PC-9 (cell line): ENCODE measurements around the gene ARHGAP10. TPM values are rescaled to one million over a fixed set of nuclear protein-coding genes. Genes with fewer than 3 reads are reported as not detected.

Experiments
- BruUV-seq: library from RNA; stranded (reverse); fragments of 400-500 nt; replicated peaks from 2 replicates; lab custom pipeline; 2021; lab: Mats Ljungman, UMichigan
- CTCF ChIA-PET: fragments of 300-600 bp; sonication (Branson Sonifier 250); formaldehyde crosslinking; loops from one replicate; lab custom pipeline; 2022; ENCODE audit warnings: antibody characterized with exemption; lab: Charles Lee
- POLR2A ChIA-PET: fragments of 300-600 bp; sonication (Branson Sonifier 250); formaldehyde crosslinking; loops from one replicate; lab custom pipeline; 2022; ENCODE audit warnings: antibody characterized with exemption; ENCODE audit not compliant: unreplicated experiment; lab: Charles Lee
- DNase-seq, 2 experiments: peaks; one replicate each; pipeline versions ENCODE4 v3.0.0 to v3.0.0-alpha.2; 2015 to 2022; ENCODE audit warnings: mixed read lengths in 1 of 2
- H2AFZ ChIP-seq: fragments of 200-600 bp; sonication (generic); 2 replicates; pipeline ENCODE4 v1.8.1; 2017; ENCODE audit warnings: antibody characterized with exemption
- H3F3A ChIP-seq: fragments of 200-600 bp; sonication (generic); 2 replicates; pipeline ENCODE4 v1.8.1; 2017; ENCODE audit warnings: antibody characterized with exemption, mild to moderate bottlenecking, low read depth; ENCODE audit not compliant: insufficient read depth
- H3K27ac ChIP-seq: fragments of 200-600 bp; sonication (generic); 2 replicates; pipeline ENCODE4 v1.6.1; 2016; ENCODE audit warnings: mixed run types
- H3K27me3 ChIP-seq: fragments of 200-600 bp; sonication (generic); 2 replicates; pipeline ENCODE4 v1.6.1; 2016; ENCODE audit warnings: low read depth, mixed run types; ENCODE audit not compliant: insufficient read depth
- H3K36me3 ChIP-seq: fragments of 200-600 bp; sonication (generic); 2 replicates; pipeline ENCODE4 v1.6.1; 2016; ENCODE audit warnings: low read depth, mixed run types
- H3K4me1 ChIP-seq: fragments of 200-600 bp; sonication (generic); replicated peaks from 2 replicates; pipeline ENCODE4 v1.6.1; 2016; ENCODE audit warnings: mixed run types; ENCODE audit not compliant: insufficient read depth
- H3K4me2 ChIP-seq: fragments of 200-600 bp; sonication (generic); 2 replicates; pipeline ENCODE4 v1.6.1; 2017; ENCODE audit warnings: mixed run types
- H3K4me3 ChIP-seq: fragments of 200-600 bp; sonication (generic); 2 replicates; pipeline ENCODE4 v1.6.1; 2016; ENCODE audit warnings: mixed run types
- H3K79me2 ChIP-seq: fragments of 200-600 bp; sonication (generic); 2 replicates; pipeline ENCODE4 v1.6.1; 2017; ENCODE audit warnings: low read depth, mixed run types
- H3K9me2 ChIP-seq: fragments of 200-600 bp; sonication (generic); 2 replicates; pipeline ENCODE4 v1.8.1; 2017; ENCODE audit warnings: mild to moderate bottlenecking; ENCODE audit not compliant: insufficient read depth
- H3K9me3 ChIP-seq: fragments of 200-600 bp; sonication (generic); 2 replicates; pipeline ENCODE4 v1.8.1; 2016; ENCODE audit warnings: low read depth; ENCODE audit not compliant: insufficient read depth
- H4K20me1 ChIP-seq: fragments of 200-600 bp; sonication (generic); 2 replicates; pipeline ENCODE4 v1.8.1; 2017; ENCODE audit not compliant: insufficient read depth
- CTCF ChIP-seq: fragments of 200-600 bp; sonication (generic); conservative IDR thresholded peaks from 2 replicates; pipeline ENCODE4 v1.6.1; 2017; ENCODE audit warnings: mixed run types, antibody characterized with exemption, mild to moderate bottlenecking, moderate library complexity
- EZH2 ChIP-seq: fragments of 200-600 bp; sonication (generic); IDR thresholded peaks from 2 replicates; pipeline ENCODE4 v1.8.0; 2017; ENCODE audit warnings: antibody characterized with exemption, low read depth
- intact Hi-C: fragments of 100-400 bp; cut with micrococcal nuclease; formaldehyde crosslinking; loops from one replicate; pipeline ENCODE4 v1.10.0; 2022; ENCODE audit not compliant: unreplicated experiment
- total RNA-seq: library from RNA; stranded (reverse); gene quantifications from 2 replicates; pipeline ENCODE4 v1.2.3, GENCODE V29; 2021

The ARHGAP10 gene
- total RNA-seq, 1 experiment from 2014 or later: 27.5 TPM

GRCh38 chr4:147717878-147718277 lies 14.0 kb upstream of the ARHGAP10 start:
- Histone ChIP-seq H3K4me1 (peaks cover 21% of the 10 kb centered on the region), H4K20me1 (no peaks in the 10 kb centered on the region), H3K27me3 (no peaks in the 10 kb centered on the region), H3K4me3 (no peak overlapping the region), H3K4me2 (no peak overlapping the region), H3K36me3 (no peaks in the 10 kb centered on the region), H3F3A (peaks cover 9% of the 10 kb centered on the region), H3K9me2 (no peaks in the 10 kb centered on the region), H3K27ac (no peak overlapping the region), H3K9me3 (no peaks in the 10 kb centered on the region), H3K79me2 (no peaks in the 10 kb centered on the region), H2AFZ (no peak overlapping the region)
- no peak for TF ChIP-seq CTCF
- TF ChIP-seq EZH2: no peak
- BruUV-seq: no TSS peak
- ChIA-PET CTCF (no interaction called here), POLR2A (no interaction called here)
- intact Hi-C loops: no loop called here
- no peak for DNase-seq

GRCh38 chr4:147723326-147723725 lies 8.6 kb upstream of the ARHGAP10 start:
- Histone ChIP-seq H3K27me3 (no peaks in the 10 kb centered on the region), H2AFZ (no peak overlapping the region), H3F3A (no peaks in the 10 kb centered on the region; the same call in 1 of the 2 replicates), H3K4me3 (no peak overlapping the region), H3K27ac (no peak overlapping the region), H3K4me1 (peaks cover 11% of the 10 kb centered on the region; the same call in 1 of the 2 replicates), H3K79me2 (no peaks in the 10 kb centered on the region), H3K9me3 (no peaks in the 10 kb centered on the region), H3K9me2 (no peaks in the 10 kb centered on the region), H4K20me1 (no peaks in the 10 kb centered on the region), H3K36me3 (no peaks in the 10 kb centered on the region), H3K4me2 (no peak overlapping the region)
- no peak for TF ChIP-seq CTCF
- no peak for TF ChIP-seq EZH2
- intact Hi-C loops: no loop called here
- ChIA-PET POLR2A (no interaction called here), CTCF (no interaction called here)
- no peak for DNase-seq
- no TSS peak for BruUV-seq

DNA sequence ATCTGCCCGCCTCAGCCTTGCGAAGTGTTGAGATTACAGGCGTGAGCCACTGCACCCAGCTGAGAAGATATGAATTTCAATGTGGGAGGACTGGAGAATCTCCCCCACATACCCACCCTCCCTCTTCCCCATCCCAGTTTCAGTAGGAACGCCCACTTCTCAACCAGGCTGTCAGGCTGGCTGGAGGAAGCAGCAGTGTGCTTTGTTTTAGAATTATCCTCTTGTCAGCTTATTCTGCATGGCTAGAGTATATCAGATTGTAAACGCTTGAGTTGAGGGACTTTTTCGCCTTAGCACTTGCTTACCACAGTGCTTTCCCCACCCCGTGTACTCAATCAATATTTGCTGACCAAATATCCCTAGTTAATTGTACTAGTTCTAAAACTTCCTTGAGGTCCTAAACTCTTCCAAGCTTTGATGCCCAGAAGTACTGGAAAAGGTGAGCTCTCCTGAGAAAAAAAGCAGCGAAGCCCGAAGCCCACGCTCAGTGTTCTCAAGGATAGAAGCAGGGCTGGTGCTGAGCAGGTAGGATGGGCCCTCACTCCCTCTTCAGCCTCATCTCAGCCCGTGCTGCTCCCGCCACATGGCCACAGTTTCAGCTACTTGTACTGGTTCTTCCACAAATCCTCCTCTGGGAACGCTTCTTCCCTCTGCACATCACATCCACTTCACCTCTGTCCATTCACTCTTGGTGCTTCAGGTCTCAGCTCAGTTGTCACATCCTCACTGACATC lies 7.3 kb upstream of the ARHGAP10 start:
- ChIA-PET POLR2A (no interaction called here), CTCF (interaction anchor here (0.8 kb wide), 1 partner anchor 142 kb away, joined by 4 read pairs; no protein-coding TSS in a partner anchor)
- Histone ChIP-seq H3K9me3 (no peaks in the 10 kb centered on the region), H3K4me2 (no peak overlapping the region), H3K79me2 (no peaks in the 10 kb centered on the region), H3K4me1 (peaks cover 11% of the 10 kb centered on the region; the same call in 1 of the 2 replicates), H3K9me2 (no peaks in the 10 kb centered on the region), H4K20me1 (no peaks in the 10 kb centered on the region), H3K27ac (no peak overlapping the region), H3K4me3 (no peak overlapping the region), H2AFZ (no peak overlapping the region), H3K27me3 (no peaks in the 10 kb centered on the region), H3F3A (no peaks in the 10 kb centered on the region; the same call in 1 of the 2 replicates), H3K36me3 (no peaks in the 10 kb centered on the region)
- no peak for DNase-seq
- TF ChIP-seq CTCF (no peak), EZH2 (no peak)
- no TSS peak for BruUV-seq
- intact Hi-C loops: no loop called here
